Stimulated activated CD4-positive, alpha-beta T cell treated with anti-CD3 and anti-CD28 coated beads, Interleukin-4, amount 100 ng/mL, for 48 hours (primary cell): ENCODE results near the gene UBE2C.
A peak's percentile ranks its signal among the peaks of the same experiment; 100 is the strongest.
"Not testable (repeated sequence)": the region's sequence is repeated elsewhere in the genome, so short reads cannot be mapped to it uniquely, and the experiment has no call there.

Experiments used
- DNase-seq, 2 donors: peaks; one replicate each; pipeline ENCODE4 v3.0.0-alpha.2; 2020; ENCODE audit warnings: low read depth in 2 of 2

The UBE2C gene

DNA sequence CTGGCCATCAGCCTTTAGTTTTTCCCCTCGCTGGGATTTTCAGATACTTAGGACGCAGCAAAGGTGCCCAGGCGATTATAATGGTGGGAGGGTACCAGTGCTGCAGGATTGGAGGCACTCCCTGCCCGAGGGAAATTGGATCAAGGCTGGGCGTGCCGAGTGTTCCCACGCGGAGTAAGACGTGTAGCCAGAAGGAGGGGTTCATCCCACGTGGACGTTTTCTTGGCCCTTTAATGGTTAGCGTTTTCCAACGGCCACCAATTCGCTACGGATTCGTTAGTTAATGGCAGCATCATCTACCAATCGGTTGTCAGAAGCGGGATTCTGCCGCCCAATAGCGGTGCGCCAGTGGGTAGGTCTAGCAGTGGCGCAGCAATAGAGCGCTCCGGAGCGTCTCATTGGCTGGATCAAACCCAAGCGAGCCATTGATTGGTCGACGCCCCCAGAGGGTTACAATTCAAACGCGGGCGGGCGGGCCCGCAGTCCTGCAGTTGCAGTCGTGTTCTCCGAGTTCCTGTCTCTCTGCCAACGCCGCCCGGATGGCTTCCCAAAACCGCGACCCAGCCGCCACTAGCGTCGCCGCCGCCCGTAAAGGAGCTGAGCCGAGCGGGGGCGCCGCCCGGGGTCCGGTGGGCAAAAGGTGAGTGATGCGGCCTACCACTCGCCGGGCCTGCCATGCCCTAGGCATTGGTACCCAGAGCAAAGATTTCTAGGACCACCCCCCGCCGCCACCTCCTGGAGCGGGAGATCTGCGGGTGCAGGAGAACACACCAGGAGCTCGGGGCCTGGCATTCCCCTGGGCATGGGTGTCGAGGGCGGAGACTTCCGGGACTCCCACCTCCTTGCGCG, at the start of gene UBE2C:
Gene UBE2C (plus strand): TSS at position 488 of the 849 bp plus-strand sequence. CDS start 52 bp downstream, at position 540.
- DNase-seq, result peak; percentile 85 to 92

DNA sequence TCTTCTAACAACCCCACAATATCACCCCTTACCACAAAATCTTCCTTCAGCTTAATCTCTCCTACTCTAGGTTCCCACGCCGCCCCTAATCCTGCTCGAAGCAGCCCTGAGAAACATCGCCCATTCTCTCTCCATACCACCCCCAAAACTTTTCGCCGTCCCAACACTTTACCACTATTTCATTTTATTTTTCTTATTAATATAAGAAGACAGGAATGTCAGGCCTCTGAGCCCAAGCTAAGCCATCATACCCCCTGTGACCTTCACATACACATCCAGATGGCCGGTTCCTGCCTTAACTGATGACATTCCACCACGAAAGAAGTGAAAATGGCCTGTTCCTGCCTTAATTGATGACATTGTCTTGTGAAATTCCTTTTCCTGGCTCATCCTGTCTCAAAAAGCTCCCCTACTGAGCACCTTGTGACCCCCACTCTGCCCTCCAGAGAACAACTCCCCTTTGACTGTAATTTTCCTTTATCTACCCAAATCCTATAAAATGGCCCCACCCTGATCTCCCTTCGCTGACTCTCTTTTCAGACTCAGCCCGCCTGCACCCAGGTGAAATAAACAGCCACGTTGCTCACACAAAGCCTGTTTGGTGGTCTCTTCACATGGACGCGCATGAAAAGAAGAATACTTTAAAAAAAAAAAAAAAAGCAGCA, 47.7 kb upstream of the UBE2C start:
- not testable (repeated sequence) for DNase-seq

- no peak for DNase-seq
Measured at GRCh38 chr20:45765307-45765875, 47.1 kb upstream of the UBE2C start.

DNA sequence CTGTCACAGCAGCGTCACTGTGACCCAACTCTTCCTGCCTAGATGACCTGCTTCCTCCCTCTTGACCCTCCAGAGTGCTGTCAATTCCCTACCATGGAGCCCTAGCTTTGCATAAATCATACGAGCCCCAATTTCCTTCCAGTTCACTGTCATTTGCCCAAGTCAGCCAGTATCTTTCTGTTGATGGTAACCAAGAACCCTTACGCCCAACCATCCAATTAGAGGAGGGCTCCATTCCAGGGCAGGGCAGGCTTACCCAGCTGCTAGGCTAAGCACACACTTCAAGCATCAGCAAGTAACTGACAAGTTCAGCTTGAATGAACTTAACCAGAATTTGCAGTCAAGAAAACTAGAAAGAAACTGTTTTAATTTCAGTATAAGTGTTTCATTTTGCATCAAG, 46.5 kb upstream of the UBE2C start:
- no peak for DNase-seq

DNA sequence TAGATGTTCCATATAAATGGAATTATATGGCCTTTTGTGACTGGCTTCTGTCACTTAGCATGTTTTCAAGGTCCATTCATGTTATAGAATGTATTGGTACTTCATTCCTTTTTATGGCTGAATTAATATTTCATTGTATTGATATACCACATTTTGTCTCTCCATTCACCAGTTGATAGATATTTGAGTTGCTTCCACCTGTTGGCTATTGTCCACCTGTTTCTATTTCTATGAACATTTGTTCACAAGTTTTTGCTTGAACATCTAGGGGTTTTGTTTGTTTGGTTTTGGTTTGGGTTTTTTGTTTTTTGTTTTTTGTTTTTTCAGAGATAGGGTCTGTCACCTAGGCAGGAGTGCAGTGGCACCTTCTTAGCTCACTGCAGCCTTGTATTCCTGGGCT, 44.0 kb upstream of the UBE2C start:
- no peak for DNase-seq

GRCh38 chr20:45771182-45771759, 41.2 kb upstream of the UBE2C start:
- peak; percentile 63 to 69 for DNase-seq

GRCh38 chr20:45772693-45773092, 39.8 kb upstream of the UBE2C start:
- DNase-seq, result no peak

- DNase-seq, result no peak
Measured at GRCh38 chr20:45774945-45775344, 37.5 kb upstream of the UBE2C start.

DNA sequence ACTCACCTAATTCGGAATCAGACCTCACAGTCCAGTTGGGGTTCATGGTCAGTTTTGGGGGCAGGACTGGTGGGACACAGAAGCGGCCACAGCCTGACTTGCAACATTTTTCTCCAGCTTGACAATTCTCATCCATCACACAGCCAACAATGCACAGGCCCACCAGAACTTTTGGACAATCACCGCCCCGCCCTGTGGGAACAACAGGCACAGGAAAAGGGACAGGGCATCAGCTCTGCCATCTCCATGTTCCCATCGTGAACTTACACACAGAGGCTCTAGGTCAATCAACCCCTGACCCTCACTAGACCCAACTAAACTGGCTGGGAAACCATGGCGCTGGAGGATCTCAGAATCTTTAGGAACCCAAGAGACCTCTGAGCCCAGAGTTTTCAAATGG, 37.0 kb upstream of the UBE2C start:
- no peak for DNase-seq

DNA sequence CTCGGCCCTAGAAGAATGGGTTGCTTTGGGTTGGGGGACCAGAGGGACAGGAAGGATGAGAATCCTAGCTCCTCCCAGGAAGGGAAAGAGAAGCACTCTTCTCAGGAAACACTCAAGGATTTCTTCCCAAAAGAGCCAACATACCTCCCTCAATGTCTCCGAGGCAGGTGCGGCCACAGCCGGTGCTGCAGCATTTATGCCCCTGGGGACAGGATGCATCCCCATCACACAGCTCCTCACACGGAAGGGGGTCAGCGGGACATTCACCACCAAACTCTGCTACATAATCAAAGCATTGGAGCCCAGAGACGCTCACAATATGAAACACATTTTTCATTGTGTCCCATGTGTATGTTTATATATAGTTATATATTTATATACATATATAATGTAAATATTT, 35.5 kb upstream of the UBE2C start:
- DNase-seq, result no peak

- no peak for DNase-seq
Measured at GRCh38 chr20:45779011-45779915, 33.2 kb upstream of the UBE2C start.

DNA sequence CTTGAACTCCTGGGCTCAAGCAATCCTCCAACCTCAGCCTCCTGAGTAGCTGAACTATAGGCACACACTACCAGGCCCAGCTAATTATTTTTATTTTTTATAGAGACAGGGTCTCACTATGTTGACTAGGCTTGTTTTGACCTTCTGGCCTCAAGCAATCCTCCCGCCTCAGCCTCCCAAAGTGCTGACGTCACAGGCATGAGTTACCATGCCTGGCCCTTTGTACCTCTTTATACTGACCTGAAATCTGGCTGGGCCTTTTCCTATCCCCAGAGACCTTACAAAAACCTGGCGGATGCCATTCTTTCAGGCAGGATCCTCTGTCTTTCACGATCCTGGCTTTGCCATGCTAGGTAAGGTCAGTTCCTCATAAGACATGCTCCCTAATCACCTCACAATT, 32.3 kb upstream of the UBE2C start:
- no peak for DNase-seq

DNA sequence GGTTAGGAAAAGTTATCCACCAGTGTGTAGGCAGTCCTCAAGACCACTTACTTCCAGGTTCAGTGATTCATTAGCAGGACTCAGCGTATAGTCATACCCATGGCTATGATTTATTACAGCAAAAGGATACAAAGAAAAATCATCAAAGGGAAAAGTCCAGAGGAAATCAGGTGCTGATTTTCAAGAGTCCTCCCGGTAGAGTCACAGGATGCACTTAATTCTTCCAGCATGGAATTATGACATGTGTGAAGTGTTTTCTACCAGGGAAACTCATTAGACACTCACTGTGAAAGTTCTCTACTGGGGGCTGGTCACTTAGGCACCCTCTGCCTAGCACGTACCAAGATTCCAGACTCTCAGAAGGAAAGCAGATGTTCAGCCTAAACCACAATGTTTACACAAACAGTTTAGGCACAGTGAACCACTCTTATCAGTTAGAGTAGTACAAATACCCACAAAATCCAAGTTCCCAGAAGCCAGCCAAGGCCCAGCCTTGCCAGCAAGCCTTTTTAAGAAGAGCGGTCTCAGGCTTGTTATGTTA, 31.0 kb upstream of the UBE2C start:
- no peak for DNase-seq

DNA sequence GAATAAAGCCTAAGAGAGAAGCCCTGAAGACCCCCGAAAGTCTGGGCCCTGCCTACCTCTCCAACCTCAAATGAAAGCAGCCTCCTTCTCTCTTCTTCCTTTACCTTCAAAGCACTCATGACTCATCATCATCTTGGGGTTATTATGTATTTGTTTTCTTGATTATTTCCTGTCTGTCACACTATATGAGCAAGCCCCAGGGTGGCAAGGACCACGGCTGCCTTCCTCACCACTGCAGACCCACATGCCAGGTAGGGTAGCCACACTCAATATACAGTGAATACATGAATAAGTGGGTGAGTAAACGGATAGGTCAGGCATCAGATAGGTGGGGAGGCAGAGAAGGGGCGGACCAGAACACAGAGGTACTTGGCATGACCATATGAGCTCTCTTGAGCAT, 29.6 kb upstream of the UBE2C start:
- no peak for DNase-seq

DNA sequence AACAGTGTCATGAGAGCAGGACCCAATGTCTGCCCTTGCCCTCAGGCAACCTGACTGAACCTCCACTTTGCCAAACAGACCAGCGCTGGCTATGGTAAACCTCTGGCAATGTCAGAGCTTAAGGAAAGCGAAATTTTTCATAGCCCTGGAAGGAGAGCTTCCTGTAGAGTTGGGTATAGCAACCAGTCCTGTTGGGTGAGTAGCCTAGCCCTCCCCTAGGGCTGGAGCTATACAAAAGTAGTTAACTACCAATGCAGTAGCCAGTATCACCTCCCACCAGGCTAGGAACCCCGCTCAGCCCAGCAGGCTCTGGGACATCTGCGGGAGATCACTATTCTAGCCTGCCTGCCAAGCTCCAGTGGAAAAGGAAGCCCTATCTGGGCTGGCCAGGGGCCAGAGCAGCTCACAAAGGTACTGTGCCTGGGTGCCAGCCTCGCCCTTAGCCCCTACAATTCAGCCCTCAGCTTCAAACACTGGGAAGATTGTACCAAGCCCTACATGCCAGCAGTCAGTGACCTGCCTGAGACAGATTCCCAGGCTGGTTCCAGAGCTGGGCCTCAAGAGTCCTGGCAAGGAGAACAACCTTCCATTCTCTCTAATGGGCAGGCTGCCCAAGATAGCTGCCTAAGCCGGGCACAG, 28.7 kb upstream of the UBE2C start:
- DNase-seq, result no peak

- no peak for DNase-seq
Measured at GRCh38 chr20:45788351-45788750, 24.1 kb upstream of the UBE2C start.

GRCh38 chr20:45792317-45793118, 19.9 kb upstream of the UBE2C start:
- no peak for DNase-seq

- DNase-seq, result no peak
Measured at GRCh38 chr20:45796337-45797065, 15.9 kb upstream of the UBE2C start.

- DNase-seq, result not testable (repeated sequence)
Measured at GRCh38 chr20:45797510-45797909, 14.9 kb upstream of the UBE2C start.
